ENCODE measurements around the gene GLYR1.

Gene GLYR1

GRCh38 chr16:4763791-4764190 is 83.3 kb downstream of the GLYR1 start:
- no peak for DNase-seq (ENCODE audit: low read depth)

- DNase-seq (ENCODE audit: low read depth), result no peak
Measured at GRCh38 chr16:4762205-4762604, 84.9 kb downstream of the GLYR1 start.

DNA sequence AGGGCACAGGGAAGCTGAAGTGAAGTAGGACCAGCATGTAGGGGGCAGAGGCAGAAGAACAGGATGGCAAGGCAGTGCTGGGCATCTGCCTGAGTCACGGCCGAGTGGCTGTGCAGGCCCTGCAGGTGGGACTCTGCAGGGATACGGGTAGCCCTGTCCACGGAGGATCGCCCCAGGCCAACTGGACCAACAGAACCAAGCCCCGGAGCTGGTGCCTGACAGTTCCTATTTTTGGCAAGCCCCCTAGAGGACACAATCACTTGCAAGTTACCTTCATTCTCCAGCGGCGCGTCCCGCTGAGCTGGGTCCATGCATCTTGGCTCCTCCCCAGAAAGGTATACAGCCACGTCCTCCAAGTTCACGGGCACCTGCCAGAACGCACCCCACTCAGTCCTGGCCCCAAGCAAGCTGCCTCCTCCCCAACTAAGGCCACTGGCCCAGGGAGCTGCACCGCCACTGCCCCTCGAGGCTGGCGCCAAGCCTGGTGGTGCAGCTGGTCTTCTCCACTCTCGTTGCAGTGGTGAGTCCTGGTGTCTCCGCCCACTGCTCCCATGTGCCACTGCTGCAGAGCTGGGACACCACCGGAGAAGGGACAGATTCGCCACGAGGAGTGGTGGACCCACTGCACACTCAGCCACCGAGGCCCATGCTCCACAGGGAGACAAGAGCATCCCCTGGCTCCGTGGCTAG is 86.7 kb downstream of the GLYR1 start:
- DNase-seq (ENCODE audit: low read depth), result no peak

GRCh38 chr16:4755687-4756086 is 91.4 kb downstream of the GLYR1 start:
- DNase-seq (ENCODE audit: low read depth), result no peak

DNA sequence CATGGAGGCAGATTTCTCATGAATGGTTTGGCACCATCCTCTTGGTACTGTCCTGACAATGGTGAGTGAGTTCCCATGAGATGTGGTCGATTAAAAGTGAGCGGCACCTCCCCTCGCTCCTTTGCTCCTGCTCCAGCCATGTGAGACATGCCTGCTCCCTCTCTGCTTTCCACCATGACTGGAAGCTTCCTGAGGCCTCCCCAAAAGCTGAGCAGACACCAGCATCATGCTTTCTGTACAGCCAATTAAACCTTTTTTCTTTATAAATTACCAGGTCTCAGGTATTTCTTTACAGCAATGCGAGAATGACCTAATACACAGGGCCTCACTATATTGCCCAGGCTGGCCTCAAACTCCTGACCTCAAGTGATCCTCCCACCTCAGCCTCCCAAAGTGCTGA is 92.2 kb downstream of the GLYR1 start:
- DNase-seq (ENCODE audit: low read depth), result no peak

DNA sequence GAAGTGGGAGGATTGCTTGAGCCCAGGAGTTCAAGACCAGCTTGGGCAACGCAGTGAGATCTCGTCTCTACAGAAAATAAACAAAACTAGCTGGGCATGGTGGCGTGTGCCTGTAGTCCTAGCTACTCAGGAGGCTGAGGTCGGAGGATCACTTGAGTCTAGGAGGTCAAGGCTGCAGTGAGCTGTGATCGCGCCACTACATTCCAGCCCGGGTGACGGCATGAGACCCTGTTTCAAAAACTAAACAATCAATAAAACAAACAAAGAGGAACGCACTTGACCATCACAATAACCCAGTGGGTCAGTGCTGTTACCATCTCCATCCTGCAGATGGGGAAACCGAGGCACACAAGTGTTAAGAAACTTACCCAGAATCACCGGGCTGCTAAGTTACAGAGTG is 93.9 kb downstream of the GLYR1 start:
- DNase-seq (ENCODE audit: low read depth), result no peak
